AG04450 (cell line): ENCODE measurements around the gene PELI2. TPM values are rescaled to one million over a fixed set of nuclear protein-coding genes. Genes with fewer than 3 reads are reported as not detected.

Source experiments
- CTCF ChIA-PET: fragments of 300-600, 350-600 bp; formaldehyde crosslinking; extraction: SDS; loops from one replicate; lab custom pipeline; 2022; ENCODE audit warnings: antibody characterized with exemption, inconsistent platforms; lab: Charles Lee
- POLR2A ChIA-PET: fragments of 350-600 bp; formaldehyde crosslinking; extraction: SDS; loops from one replicate; lab custom pipeline; 2021; ENCODE audit warnings: antibody characterized with exemption, inconsistent platforms; lab: Yijun Ruan, JAX
- DNase-seq: peaks from one replicate; pipeline ENCODE4 v3.0.0-alpha.2; 2011; ENCODE audit warnings: low read depth, low spot score
- H3K27ac ChIP-seq: one replicate; pipeline ENCODE4 v1.5.1; 2012; ENCODE audit warnings: low read depth, low read length, control low read depth
- H3K27me3 ChIP-seq: one replicate; pipeline ENCODE4 v1.6.0; 2012; ENCODE audit warnings: low read length; ENCODE audit not compliant: control insufficient read depth, insufficient read depth
- H3K4me3 ChIP-seq: 2 replicates; pipeline ENCODE4 v1.5.1; 2011; ENCODE audit warnings: mild to moderate bottlenecking, low read depth, low read length, control low read depth
- H3K9me3 ChIP-seq: 2 replicates; pipeline ENCODE4 v1.5.1; 2012; ENCODE audit warnings: low read length; ENCODE audit not compliant: control insufficient read depth, insufficient read depth
- CTCF ChIP-seq: IDR thresholded peaks from 2 replicates; pipeline ENCODE4 v1.5.1; 2011; ENCODE audit warnings: low read depth, low read length, control low read depth, inconsistent platforms
- polyA plus RNA-seq: library from polyadenylated mRNA; depleted of rRNA; stranded (reverse); fragments of >200 nt; gene quantifications from 2 replicates; pipeline ENCODE4 v1.2.3, GENCODE V29; 2011

The PELI2 gene
- polyA plus RNA-seq, 1 experiment, result 25.7 TPM

DNA sequence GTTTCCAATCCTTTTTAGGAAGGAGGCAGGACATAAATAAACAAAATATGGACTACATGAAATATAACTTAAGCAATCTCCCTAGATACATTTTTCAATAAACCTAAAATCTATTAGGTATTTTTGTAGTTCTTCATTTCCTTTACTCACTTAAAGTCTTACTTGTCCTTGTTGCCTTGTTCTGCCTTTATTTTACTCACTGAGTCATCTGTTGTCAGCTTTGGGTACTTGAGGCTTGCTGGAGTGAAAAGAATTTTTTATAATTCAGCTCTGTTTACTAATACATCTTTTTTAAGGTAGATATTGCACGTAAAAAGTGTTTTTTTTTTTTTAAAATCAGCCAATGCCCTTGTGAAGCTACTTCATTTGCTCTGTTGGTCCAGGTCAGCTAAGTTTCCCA is 216.2 kb downstream of the PELI2 start:
- CTCF ChIA-PET, result interaction anchor here (0.7 kb wide), 1 partner anchor 629 kb away, joined by 3 read pairs; no protein-coding TSS in a partner anchor
- DNase-seq, result no peak
- POLR2A ChIA-PET, result interaction anchor here (0.6 to 1.4 kb wide), 2 partner anchors 9 to 628 kb away, joined by 3 to 5 read pairs; no protein-coding TSS in a partner anchor
- Histone ChIP-seq H3K4me3 (no peak overlapping the region), H3K27me3 (no peaks in the 10 kb centered on the region), H3K27ac (no peak overlapping the region), H3K9me3 (no peaks in the 10 kb centered on the region)
- TF ChIP-seq CTCF, result no peak

DNA sequence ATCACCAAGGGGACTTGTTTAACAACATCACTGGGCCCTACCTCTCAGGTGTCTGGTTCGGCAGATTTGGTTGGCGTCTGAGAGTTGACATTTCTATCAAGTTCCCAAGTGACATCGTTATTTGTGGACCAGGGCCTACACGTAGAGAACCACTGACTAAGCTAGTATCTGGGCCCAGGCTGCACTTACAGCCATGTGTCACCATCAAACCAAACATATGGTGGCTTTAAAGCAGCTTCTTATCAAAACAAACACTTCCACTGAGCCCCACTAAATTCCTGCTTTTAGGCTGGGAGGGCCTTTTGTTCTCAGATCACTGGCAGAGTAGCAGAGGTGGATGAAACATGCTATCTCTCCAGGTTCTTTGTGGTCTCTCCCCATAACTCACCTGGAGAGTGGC is 220.5 kb downstream of the PELI2 start:
- ChIA-PET POLR2A (no interaction called here), CTCF (interaction anchor here (1.7 kb wide), 1 partner anchor 607 kb away, joined by 5 read pairs; no protein-coding TSS in a partner anchor)
- H3K4me3 ChIP-seq, result no peak overlapping the region
- TF ChIP-seq CTCF, result no peak
- H3K27ac ChIP-seq, result no peak overlapping the region
- DNase-seq, result no peak
- H3K27me3 ChIP-seq, result no peaks in the 10 kb centered on the region
- H3K9me3 ChIP-seq, result no peaks in the 10 kb centered on the region

GRCh38 chr14:56339855-56340701 is 221.9 kb downstream of the PELI2 start:
- ChIA-PET POLR2A (interaction anchor here (0.6 to 1.5 kb wide), 7 partner anchors 14 to 608 kb away, joined by 3 to 12 read pairs (median 4); partner anchors contain the start of gene PELI2), CTCF (interaction anchor here (0.5 to 3.0 kb wide), 53 partner anchors 10 to 1003 kb away, joined by 3 to 27 read pairs (median 4); no protein-coding TSS in a partner anchor)
- peak overlapping the region; percentile 76 for H3K27ac ChIP-seq
- no peaks in the 10 kb centered on the region for H3K9me3 ChIP-seq
- DNase-seq, result peak; percentile 94
- H3K4me3 ChIP-seq, result no peak overlapping the region
- TF ChIP-seq CTCF, result peak; percentile 98
- no peaks in the 10 kb centered on the region for H3K27me3 ChIP-seq

- no peak overlapping the region for H3K4me3 ChIP-seq
- POLR2A ChIA-PET, result interaction anchor here (1.4 kb wide), 1 partner anchor 219 kb away, joined by 5 read pairs; no protein-coding TSS in a partner anchor
- TF ChIP-seq CTCF, result no peak
- H3K27ac ChIP-seq, result no peak overlapping the region
- DNase-seq, result no peak
- H3K9me3 ChIP-seq, result no peaks in the 10 kb centered on the region
- no peaks in the 10 kb centered on the region for H3K27me3 ChIP-seq
- CTCF ChIA-PET, result interaction anchor here (0.8 to 3.0 kb wide), 22 partner anchors 13 to 612 kb away, joined by 3 to 27 read pairs (median 5); no protein-coding TSS in a partner anchor
Measured at GRCh38 chr14:56340932-56341331, 222.7 kb downstream of the PELI2 start.
